CD4-positive, alpha-beta T cell treated with Interferon gamma for 1 hour (primary cell): ENCODE measurements around the gene SEC14L5.
"Not testable (repeated sequence)": the region's sequence is repeated elsewhere in the genome, so short reads cannot be mapped to it uniquely, and the experiment has no call there.

Source experiments
- DNase-seq: peaks from one replicate; pipeline ENCODE4 v3.0.0-alpha.2; 2020

SEC14L5 gene

GRCh38 chr16:4954714-4955113 lies 3.4 kb upstream of the SEC14L5 start:
- DNase-seq, result no peak

GRCh38 chr16:4957420-4957719 lies 760 bp upstream of the SEC14L5 start:
- no peak for DNase-seq

GRCh38 chr16:4958510-4959438 lies 644 bp downstream of the SEC14L5 start:
- no peak for DNase-seq

- no peak for DNase-seq
These were observed 2.4 kb downstream of the SEC14L5 start for GRCh38 chr16:4960579-4960978.

GRCh38 chr16:4962716-4963115 lies 4.6 kb downstream of the SEC14L5 start:
- no peak for DNase-seq

- not testable (repeated sequence) for DNase-seq
These were observed 5.4 kb downstream of the SEC14L5 start for GRCh38 chr16:4963527-4963926.

GRCh38 chr16:4966736-4967453 lies 8.8 kb downstream of the SEC14L5 start:
- DNase-seq, result no peak

GRCh38 chr16:4968278-4968677 lies 10.1 kb downstream of the SEC14L5 start:
- DNase-seq, result not testable (repeated sequence)

- no peak for DNase-seq
These were observed 10.9 kb downstream of the SEC14L5 start for GRCh38 chr16:4968879-4969483.

- DNase-seq, result no peak
These were observed 11.9 kb downstream of the SEC14L5 start for GRCh38 chr16:4970010-4970409.

GRCh38 chr16:4972938-4973587 lies 14.9 kb downstream of the SEC14L5 start:
- DNase-seq, result no peak

- DNase-seq, result no peak
These were observed 17.9 kb downstream of the SEC14L5 start for GRCh38 chr16:4976079-4976478.

GRCh38 chr16:4976611-4977145 lies 18.5 kb downstream of the SEC14L5 start:
- no peak for DNase-seq

GRCh38 chr16:4979164-4979563 lies 21.0 kb downstream of the SEC14L5 start:
- no peak for DNase-seq

GRCh38 chr16:4979736-4980660 lies 21.9 kb downstream of the SEC14L5 start:
- DNase-seq, result no peak

- no peak for DNase-seq
These were observed 22.6 kb downstream of the SEC14L5 start for GRCh38 chr16:4980691-4981090.

GRCh38 chr16:4981473-4981872 lies 23.3 kb downstream of the SEC14L5 start:
- DNase-seq, result no peak

GRCh38 chr16:4982056-4982867 lies 24.1 kb downstream of the SEC14L5 start:
- no peak for DNase-seq

GRCh38 chr16:4984174-4984990 lies 26.3 kb downstream of the SEC14L5 start:
- DNase-seq, result no peak

GRCh38 chr16:4987250-4987579 lies 29.1 kb downstream of the SEC14L5 start:
- no peak for DNase-seq
